ENCODE measurements around the gene REPIN1.

REPIN1 gene

DNA sequence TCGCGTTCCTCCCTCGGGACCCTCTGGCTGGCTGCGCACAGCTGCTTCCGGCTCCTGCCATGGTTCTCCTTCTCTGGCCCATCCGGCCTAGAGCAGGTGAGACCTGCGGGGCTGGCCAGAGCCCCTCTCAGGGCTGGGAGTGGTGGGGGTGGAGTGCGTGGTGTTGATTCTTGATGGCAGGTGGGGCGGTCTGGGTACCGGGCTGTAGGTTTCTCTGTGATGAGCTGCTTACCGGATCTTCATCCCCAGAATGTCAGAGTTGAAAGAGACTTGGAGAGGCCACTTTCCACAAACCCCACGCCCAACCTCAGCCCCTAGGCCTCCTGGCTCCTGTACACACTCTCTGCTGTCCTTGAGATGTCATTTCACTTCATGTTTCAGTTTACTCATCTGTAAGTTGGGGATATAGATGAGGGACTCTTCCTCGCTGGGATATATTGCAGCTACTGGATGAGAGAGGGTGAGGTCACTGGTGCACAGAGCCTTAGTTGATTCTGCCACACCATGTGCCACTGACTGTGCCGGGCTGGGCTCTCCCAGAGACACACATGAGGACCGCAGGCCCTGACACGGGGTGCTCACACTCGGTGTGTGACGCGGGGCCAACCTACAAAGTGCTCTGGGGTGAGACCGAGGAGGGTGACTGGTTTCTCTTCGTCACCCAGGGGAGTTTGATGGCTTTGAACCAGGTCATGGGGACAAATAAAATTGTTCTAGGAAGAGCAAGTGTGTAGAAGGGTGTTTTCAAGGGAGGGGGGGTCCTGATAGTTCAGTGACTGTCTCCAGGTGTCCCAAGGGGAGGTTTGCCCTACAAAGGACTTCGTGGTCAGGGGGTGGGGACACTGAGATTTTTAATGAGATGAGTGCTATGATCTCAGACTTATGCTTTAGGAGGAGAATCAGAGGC lies 40.0 kb downstream of the REPIN1 start:
- no peak for DNase-seq

DNA sequence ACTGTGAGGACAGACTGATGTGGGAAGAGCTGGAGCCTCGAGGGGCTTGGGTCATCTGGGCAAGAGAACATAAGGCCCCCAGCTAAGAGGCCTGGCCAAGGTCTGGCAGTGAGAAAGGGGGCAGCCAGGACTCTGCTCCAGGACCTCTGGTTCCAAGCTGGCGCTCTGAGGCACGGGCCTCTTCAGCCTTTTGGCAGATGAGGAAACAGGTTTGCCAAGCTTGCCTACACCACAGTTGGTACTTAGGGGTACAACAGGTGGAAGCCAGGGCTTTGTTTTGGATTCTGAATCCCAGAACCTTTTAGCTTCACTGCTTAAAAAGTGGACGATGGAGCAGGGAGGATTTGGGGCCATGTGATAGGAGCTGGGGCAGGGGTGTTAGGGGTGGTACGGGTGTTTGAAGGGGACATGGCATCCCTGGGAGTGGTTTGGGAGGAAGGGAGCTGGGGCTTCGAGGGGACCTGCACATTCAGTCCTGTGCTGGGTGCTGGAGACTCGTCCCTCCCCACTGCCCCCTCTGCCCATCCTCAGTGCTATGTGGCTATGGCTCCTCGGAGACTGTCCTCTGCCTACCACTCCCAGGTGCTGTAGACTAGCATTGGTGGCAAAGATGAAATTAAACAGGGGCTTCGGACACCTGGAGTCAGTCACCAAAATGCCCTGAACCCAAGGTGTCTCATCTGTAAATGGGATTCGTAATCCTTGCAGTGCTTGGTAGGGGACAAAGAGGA lies 40.8 kb downstream of the REPIN1 start:
- no peak for DNase-seq

DNA sequence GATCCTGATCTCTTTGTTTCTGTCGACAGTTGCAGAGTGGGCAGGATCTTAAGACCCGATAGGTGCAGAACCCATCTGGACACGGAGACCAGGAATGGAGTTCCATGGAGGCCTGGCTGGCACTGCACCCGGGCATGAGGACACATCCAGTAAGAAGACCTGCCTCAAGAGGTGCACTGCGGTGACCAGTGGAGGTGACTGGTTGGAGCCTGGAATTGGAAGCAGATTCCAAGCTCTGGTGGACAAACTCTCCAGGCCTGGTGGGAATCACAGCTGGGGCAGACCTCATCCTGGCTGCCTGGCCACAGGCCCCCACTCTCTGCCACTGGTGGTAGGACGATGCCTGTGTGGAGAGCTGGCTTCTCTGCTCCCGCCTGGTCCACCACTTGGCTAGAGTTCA lies 41.5 kb downstream of the REPIN1 start:
- no peak for DNase-seq

DNA sequence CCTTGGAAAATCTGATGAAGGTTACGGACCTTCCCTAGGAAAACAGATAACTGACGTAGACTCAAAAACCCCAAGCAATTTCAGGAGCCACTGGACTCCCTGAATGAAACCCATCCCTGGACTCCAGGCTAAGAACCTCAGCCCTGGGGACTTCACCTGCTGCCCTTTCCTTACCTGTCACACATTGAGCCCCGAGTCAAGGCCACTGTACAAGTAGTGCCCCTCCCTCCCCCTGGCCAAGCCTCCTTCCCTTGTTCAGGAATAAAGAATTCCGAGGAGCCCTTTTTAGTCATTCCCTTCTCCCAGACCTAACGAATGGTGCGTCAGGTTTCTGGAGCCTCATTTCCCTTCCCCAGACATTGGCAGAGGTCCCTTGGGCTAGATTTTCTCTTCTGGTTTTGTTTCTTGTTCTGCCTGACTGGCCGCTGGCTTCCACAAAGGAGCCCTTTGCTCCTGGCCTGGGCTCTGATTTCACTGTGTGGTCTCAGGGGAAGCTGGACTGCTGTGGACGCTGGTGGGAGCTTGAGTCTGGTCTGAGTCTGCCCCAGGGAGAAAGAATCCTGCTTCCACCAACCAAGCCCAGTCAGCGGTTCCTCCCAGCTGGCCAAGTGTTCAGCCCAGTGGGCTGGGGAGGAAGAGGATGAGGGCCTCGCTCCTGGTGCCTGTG lies 42.2 kb downstream of the REPIN1 start:
- no peak for DNase-seq

DNA sequence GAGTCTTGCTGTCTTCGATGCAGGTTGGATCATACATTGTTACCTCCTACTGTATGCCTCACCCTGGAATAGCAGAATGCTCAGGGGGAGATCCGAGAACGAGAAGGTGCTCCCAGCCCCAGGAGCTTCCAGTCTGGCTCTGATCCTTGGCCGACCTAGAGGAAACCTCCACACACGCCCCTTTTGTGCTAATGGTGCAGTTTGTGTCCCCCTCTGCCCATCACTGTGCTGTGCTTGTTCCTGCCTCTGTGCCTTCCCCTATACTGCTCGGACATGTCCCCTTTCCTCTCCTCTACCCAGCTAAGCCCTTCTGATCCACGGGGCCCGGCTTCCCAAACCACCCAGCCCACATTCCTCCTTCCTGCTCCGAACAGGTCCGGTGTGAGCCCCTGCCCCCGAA lies 43.0 kb downstream of the REPIN1 start:
- DNase-seq, result no peak

DNA sequence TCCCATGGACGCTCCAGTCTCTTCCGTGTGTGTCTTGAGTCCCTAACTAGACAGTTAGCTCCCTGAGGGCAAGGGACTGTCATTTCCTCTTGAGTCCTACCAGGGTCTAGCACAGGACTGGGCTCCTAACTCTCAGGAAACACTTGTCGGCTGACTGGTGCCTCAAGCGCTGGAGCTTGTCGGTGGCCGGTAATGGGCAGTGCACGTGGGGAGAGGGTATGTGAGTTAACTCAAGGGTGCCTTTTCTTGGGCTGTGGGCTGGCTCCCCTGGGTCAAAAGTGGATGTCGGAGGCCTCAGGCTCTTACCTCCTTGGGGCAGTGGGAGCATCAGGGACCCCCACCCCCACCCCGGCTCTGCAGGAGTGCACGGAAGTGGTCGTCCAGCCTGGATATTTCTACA lies 43.4 kb downstream of the REPIN1 start:
- DNase-seq, result no peak

DNA sequence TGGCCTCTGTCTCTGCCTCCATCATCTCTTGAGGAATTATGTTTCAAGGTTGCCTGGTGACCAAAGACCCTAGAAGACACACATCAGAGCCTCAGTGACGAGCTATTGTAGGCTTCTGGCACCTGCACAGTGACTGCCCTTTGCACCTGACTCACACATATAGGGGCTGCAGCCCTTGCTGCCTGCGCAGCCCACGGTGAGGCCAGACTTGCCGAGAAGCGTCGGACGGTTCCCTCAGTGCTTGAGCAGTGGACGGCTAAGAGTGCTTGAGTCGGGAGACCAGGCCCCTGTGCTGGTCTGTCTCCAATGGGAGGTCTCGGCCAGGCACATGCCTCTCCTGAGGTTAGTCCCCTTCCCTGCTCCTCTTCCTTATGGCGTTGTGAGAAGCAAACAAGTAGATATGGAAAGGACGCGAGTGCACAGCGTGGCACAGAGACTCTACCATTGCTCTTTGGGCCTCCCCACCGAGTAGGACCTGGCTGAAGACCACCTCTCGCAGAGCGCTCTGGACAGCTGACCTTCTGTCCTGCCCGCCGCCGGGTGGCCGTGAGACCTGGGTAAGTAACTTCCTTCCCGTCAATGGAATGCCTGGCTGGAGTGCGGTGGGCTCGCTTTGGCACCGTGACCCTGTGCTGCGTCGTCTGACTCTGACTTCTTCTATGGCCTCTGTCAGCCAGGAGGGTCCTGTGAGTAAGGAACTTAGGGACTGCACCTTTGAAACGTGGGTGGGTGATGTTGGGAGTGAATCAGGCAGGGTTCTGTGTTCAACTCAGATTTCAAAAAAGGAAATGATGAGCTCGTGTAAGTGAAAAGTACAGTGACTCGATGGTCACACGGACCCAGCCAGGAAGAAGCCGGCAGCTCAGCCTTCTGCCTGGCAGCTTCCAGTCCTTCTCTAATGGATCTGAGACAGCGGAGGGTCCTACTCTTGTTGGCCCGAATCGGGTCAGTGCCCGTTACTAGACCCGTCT lies 44.2 kb downstream of the REPIN1 start:
- no peak for DNase-seq

DNA sequence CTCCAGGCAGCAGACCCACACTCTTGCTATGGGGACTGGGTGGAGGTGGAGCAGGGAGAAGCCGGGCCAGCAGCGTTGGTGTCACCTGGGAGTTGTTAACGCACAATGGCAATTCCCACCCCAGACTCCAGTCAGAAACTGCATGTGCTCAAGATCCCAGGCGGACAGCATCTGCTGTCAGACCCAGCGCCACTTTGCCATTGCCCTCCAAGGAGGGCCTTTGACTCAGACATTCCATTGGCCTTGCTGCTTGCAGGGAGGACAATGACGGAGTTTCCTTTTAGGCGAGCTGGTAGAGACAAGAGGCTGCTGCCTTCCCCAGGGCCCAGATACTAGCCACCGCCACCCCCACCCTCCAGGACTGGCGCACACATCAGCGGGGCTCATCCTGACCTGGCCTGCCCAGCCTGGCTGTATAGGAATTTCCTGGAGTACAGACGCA lies 45.0 kb downstream of the REPIN1 start:
- no peak for DNase-seq

DNA sequence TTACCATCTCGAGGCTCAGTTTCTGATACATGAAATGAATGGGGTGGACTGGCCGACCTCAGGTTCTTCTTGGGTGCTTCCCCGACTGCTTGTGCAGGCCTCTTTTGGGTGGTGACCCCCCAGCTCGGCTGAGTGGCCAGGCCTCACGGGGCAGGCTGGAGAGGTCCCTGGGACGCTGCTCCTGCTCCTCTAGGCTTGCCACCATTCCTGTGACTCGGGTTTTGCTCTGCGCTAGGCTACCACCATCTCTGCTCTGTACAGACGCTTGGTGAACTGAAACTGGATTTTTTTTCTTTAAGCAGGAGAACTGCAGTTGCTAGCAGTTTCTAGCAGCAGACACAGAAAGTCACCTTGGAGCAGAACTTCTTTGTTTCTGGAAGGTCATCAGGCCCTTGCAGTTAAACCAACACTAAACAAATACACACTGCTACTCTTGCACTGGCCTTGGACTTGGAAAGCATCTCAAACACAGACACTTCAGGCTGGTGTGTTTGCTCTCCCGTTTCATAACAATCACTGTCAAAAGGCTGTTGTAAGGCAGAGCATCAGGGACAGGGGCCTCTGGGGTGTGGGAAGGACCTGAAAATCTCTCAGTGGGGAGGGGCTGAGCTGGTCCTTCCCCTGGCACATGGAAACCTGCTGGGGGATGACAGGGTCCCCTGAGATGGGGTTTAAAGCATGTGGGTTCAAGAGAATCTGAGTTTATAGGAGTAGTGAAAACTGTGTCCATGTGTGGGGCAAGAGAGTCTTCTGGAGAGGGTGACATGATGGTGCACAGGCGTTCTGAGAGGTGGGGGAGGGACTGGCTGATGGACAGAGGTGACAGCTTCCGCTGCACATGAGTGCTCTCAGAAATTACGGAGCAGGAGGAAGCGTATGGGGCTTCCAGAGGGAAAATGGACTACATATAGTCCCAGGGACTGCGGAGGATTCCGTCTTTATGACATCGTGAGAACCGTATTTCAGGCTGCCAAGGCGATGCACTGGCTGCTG lies 46.8 kb downstream of the REPIN1 start:
- no peak for DNase-seq

DNA sequence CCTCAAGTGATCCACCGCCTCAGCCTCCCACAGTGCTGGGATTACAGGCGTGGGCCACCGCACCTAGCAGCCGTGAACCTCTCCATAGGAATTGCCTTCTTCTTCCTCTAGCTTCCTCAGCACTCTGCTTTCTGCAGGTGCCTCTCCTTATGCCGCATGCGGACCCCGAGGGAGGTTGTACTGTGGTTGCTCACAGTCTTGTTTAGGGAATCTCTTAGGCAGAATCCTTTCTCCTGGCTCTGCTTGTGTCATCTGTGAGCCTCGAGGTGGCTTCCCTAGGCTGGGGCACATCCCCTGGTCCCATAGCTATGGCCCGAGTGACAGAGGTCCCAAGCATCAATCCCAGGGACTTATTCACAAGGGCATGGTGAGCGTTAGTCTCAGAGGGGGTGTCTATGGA lies 48.6 kb downstream of the REPIN1 start:
- no peak for DNase-seq

DNA sequence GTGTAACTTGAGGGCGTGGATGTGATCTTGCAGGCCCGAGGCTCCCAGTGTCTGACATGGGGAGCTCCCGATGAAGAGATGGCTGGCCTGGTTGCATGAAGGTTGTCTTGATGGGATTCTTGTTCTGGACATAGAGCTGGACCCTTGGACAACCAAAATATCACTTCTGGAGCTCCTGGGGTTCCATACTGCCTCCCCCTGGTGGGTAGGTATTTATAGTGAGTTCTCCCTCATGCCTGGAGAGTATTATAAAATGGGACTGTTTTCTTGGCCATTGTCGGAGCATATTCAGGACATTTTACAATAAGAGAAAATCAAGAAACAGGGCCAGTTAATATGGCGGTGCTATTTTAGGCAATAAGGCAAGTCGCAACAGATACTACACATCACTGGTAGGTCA lies 49.2 kb downstream of the REPIN1 start:
- DNase-seq, result no peak

DNA sequence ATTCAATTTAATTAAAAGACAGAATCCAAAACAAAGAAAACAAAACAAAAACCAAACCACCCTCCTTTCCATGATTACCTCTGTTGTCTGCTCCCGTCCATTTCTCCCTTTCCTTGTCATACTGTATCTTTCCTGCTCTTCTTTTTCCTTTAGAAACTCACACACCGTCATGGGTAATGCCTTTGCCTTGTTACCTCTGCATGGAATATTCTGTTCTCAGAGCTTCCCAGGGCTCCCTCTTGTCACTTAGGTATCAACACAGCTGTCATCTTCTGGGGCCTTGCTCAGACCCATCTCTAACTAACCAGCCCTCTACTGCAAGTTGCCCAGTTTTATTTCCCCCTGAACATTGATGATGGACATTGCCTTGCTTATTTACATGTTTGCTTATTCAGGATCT lies 51.6 kb downstream of the REPIN1 start:
- no peak for DNase-seq

DNA sequence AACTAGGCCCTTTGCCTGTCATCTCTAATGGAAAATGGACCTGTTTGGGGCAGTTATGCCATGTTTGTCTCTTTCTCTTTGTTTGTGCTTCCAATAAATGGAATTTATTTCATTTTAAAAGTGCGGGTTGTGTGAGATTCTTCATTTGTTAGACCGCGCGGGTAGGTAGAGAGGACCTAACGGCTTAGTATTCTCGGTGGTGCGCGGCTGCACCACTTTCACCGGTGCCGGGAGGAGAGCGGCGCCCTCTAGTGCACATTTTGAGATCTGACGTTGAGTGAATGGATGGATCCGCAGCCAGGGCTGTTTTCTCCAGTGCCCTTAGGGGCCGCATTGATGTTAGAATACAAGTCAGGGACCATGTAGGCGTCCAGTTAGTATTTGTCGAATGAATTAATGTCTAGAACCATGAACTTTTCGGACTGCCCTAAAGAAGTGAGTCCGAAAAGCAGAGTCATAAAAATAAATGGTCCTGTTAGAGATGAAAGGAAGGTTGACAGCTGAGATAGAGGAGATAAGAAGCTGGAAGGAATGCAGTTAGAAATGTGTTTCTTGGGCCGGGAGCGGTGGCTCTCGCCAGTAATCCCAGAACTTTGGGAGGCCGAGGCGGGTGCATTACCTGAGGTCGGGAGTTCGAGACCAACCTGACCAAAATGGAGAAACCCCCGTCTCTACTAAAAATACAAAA lies 52.5 kb downstream of the REPIN1 start:
- peak; percentile 61 for DNase-seq

DNA sequence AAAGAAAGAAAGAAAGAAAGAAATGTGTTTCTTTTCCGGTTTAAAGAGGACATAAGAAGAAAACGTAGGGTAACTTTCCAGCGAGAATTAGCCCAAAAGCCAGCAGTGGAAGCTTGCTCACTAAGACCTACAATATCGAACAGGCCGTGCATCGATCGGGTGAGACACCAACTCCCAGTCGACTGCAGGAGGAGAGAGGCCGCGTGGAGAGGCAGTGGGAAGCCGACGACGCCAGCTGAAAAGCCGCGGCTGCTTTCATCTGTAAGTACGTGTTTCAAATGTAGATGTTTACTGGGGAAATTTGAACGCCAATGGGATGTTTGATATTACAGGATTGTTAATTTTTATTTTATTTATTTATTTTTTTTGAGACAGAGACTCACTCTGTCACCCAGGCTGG lies 53.2 kb downstream of the REPIN1 start:
- no peak for DNase-seq

Data from 8988T (cell line).